AG20443 (cell line): ENCODE measurements around the gene FDPS.
"Not testable (repeated sequence)": the region's sequence is repeated elsewhere in the genome, so short reads cannot be mapped to it uniquely, and the experiment has no call there.

ENCODE experiments used
- DNase-seq: peaks from one replicate; pipeline ENCODE4 v3.0.0; 2012; ENCODE audit warnings: low spot score, mixed read lengths

The FDPS gene

DNA sequence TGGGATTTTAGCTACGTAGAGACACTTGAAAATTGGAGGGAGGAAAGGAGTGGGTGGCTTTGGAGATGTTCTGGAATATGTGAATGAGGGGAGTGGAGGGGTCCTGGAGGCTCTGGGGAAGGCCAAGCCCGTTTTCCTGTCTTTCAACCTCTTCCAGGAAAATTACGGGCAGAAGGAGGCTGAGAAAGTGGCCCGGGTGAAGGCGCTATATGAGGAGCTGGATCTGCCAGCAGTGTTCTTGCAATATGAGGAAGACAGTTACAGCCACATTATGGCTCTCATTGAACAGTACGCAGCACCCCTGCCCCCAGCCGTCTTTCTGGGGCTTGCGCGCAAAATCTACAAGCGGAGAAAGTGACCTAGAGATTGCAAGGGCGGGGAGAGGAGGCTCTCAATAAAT lies 11.6 kb downstream of the FDPS start:
- DNase-seq: no peak

DNA sequence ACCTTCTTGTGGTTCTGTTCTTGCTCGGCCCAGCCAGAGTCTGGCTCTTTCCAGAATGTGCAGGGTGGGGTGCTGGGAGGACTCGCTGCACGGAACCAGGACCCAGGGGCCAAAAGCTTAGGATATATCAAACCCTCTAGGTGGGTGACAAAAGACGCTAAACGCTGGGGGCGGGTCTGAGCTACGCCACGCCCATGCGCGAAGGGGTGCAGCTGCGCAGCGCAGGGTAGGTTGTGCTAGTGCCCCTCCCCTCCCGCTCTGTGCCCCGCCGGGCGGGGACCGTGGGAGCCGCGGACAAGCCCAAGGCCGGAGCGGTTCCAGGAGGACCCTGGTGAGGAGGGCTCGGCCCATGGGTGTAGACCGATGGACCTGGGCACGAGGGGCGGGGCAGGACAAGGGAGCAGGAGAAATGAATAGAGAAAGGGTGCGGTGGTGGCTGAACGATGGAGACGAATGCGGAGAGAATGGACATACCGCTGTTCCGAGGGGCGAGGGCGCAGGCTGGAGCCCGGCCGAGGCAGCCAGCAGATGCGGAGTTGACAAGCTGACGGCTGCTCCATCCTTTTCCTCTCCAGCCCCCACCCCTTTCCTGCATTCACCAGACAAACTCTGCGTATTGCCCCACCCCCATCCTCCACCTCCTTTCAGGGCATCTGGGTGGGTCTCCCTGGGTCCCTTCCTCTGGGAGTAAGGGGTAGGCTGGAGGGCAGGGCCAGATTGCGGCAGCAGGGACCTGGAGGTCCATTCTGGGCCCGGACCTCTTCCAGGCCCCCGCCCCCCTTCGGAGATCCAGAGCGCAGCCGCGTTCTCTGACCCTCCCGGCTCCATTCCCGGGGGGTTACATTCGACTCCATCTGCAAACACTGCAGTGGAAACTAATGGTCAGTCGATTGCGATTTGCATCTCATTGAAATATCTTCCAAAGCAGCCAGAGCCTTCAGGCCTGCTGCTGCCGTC lies 12.3 kb downstream of the FDPS start, which contains the start of gene RUSC1:
Gene RUSC1 (plus strand): TSS at position 234 of the 957 bp plus-strand sequence. CDS start 880 bp downstream, outside the sequence.
- peak; percentile 90 for DNase-seq

DNA sequence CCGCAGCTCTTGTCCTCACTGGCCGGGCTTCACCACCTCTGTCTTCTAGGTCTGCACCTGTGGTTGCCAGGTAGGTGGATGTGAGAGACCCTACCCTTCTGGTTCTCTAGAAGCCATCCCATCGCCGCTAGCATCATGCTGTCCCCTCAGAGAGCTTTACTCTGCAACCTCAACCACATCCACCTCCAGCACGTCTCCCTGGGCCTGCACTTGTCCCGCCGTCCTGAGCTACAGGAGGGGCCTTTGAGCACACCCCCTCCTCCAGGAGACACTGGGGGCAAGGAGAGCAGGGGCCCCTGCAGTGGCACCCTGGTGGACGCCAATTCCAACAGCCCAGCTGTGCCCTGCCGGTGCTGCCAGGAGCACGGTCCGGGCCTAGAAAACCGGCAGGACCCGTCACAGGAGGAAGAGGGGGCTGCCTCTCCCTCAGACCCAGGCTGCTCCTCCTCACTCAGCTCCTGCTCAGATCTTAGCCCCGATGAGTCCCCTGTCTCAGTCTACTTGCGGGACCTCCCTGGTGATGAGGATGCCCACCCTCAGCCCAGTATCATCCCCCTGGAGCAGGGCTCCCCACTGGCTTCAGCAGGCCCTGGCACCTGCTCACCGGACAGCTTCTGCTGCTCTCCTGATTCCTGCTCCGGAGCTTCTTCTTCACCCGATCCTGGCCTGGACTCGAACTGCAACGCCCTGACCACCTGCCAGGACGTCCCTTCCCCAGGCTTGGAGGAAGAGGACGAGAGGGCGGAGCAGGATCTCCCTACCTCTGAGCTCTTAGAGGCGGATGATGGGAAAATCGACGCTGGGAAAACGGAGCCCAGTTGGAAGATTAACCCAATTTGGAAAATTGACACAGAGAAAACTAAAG lies 13.2 kb downstream of the FDPS start:
- no peak for DNase-seq

DNA sequence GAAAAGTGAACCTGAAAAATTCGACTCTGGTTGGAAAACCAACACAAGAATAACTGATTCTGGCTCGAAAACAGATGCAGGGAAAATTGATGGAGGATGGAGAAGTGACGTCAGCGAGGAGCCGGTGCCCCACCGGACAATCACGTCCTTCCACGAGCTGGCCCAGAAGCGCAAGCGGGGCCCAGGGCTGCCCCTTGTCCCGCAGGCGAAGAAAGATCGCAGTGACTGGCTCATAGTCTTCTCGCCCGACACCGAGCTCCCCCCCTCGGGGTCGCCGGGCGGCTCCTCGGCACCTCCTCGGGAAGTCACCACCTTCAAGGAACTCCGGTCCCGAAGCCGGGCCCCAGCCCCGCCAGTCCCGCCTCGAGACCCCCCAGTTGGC lies 13.9 kb downstream of the FDPS start:
- peak; percentile 49 for DNase-seq

DNA sequence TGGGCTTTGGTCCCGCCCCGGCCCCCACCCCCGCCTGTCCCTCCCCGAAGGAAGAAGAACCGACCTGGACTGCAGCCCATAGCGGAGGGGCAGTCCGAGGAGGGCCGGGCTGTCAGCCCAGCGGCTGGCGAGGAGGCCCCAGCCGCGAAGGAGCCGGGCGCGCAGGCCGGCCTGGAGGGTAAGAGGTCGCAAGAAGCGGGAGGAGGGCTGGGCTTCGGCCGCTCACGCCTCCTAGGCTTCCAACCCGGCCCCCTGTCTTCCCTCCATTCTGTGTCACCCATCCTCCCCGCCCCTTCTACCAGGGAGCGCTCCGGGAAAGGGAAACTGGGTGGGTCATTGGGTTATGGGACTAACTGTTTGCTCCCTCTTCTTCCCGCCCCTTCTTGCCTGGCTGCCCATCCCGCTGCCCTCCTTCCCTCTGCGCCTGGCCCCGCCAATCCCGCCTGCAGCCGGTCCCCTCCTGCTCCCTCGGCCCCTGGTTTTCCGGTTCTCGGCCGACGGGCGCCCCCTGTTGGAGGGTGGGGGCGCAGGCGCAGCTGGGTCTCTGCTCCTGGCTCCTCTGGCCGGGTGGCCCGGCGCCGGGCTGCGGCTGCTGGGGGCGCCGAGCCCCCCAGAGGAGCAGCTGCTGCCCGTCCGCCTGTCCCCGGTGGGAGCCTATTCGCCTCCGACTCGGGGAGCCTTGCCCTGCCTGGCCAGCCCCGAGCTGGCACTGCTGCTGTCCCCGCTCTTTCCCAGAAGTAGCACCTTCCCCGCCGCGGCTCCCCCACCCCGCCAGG lies 14.5 kb downstream of the FDPS start:
- DNase-seq: peak; percentile 94

DNA sequence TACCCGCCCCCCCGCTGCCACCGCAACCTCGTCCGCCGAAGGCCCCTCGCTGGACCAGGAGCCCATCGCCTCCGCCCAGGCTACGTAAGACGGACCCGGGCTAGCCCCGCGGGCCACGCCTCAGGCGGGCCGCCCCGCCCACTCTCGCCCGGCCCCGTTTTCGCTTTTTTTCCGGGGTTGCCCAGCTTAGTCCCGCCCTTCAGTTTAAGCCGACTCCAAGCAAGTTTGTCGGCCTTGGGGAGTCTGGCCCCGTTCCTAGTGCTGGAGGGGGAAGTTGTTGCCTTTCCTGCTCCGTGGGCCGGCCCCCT lies 15.0 kb downstream of the FDPS start:
- DNase-seq: peak; percentile 93

DNA sequence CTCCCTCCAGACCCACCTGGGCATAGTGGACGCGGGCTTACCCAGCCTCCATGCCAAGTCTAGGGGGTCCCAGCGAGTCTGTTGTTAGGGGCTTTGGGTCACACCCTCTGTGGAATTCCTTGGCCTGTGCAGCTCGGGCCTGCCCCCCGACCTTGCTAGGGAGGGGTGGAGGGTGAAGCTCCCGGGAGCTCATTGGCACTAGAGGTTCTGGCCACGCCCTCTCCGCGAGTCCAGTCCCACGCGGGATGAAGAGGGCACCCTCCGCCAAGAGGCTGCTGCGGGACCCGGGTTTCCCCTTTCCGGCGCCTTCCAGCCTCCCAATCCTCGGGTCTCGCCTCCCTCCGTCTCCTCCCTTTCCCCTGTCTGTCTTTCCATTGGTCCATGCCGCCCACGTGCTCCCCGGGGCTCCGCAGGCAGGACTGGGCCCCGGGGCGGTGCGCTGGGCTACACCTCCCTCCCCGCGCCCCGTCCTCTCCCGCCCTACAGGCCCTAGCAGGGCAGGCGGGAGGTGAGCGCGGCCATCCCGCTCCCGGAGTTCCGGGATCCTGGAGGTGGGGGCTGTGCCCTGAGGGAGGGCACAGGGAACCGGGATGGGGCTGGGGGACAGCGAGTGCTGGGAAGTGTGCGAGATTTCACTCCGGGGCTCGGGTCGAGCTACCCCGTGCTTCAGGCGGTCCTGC lies 15.5 kb downstream of the FDPS start:
- peak; percentile 97 for DNase-seq

DNA sequence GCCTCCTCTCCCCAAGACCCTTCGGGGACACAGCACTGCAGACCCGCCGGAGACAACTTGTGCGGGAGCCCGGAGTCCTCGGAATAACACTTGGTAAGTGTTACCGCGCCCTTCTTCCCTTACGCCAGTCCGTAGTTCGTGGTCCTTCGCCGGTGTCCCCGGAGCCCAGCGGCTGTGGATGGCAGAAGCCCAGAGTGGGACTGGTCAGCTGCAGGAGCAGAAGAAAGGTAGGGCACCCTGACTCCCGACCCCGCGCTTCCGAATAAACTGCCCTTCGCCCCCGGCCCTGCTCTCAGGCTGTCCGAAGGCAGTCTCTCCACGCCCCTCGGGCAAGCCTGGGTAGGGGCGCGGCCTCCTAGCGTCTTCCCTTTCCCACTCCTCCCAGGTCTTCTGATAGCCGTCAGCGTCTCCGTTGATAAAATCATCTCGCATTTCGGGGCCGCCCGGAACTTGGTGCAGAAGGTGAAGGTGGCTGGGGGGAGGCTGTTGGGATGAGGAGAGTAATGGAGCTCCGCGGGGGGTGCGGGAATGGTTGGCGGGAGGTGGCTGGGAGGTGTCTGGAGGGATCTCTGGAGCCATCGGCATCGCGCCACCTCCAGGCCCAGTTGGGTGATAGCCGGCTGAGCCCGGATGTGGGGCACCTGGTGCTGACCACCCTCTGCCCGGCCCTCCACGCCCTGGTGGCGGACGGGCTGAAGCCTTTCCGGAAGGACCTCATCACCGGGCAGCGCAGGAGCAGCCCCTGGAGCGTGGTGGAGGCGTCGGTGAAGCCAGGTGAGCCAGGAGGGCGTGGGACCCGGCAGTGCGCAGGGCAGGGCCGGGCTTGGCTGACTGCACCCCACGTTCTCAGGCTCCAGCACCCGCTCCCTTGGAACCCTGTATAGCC lies 16.3 kb downstream of the FDPS start:
- DNase-seq: peak; percentile 75

DNA sequence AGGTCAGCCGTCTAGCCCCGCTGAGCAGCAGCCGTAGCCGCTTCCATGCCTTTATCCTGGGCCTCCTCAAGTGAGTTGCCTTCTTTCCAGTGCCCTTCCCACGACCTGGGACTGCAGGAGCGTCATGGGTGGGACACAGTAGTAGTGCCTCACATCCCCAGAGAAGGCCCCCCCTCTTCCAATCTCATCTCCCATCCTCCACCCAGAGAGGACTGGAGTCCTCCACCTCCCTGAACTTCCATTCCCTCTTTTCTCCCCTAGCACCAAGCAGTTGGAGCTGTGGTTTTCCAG lies 16.9 kb downstream of the FDPS start:
- no peak for DNase-seq

DNA sequence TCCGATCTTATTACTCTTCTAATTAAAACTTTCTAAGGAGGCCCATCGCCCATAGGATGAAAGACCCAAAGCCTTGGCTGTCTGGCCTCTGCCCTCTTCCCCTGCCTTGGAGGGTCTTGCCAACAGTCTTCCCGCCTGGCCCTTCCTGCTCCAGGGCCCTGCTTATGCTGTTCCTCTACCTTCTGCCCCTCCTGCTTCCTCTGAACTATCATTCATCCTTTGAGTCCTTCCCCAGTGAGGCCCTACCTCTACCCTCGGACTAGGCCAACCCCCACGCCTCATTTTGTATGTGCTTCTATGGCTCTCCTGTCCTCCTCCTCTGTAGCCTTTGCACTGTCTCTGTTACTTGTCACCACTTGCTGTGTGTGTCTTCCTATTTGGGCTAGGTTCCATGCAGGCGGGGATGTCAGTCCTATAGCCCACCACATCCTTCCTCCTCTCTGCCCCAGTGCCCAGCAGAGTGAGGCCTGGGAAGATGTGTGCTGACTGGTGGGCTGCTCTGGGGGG lies 17.4 kb downstream of the FDPS start:
- DNase-seq: no peak

DNA sequence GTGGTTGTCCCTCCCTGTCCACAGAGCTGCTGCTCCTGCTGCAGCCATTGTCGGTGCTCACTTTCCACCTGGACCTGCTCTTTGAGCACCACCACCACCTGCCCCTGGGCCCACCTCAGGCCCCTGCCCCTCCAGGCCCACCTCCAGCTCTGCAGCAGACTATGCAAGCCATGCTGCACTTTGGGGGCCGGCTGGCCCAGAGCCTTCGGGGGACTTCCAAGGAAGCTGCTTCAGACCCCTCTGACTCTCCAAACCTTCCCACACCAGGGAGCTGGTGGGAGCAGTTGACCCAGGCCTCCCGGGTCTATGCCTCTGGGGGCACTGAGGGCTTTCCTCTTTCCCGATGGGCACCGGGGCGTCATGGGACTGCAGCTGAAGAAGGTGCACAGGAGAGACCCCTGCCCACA lies 18.0 kb downstream of the FDPS start:
- DNase-seq: no peak

DNA sequence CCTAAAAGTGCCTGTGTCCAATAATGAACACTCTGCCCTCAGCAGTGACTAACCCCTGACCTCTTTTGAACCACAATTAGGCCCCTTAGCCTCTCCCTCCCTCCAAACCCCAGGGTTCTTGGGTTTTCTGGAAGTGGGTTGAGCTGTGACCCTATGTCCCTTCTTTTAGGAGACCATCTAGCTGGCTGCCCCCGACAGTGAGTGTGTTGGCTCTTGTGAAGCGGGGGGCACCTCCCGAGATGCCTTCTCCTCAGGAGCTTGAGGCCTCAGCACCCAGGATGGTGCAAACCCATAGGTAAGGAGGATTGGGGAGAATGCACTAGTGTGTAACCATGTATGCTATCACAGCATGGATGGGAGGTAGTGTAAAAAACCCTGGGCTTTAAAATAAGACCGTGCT lies 19.3 kb downstream of the FDPS start:
- no peak for DNase-seq

DNA sequence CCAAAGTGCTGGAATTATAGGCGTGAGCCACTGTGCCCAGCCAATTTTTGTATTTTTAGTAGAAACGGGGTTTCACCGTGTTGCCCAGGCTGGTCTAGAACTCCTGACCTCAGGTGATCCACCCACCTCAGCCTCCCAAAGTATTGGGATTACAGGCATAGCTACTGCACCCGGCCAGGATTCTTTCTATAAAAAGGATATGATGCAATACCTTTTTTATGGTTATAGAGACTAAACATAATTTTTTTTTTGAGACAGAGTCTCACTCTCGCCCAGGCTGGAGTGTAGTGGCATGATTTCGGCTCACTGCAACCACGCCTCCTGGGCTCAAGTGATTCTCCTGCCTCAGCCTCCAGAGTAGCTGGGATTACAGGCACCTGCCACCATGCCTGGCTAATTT lies 20.2 kb downstream of the FDPS start:
- not testable (repeated sequence) for DNase-seq

DNA sequence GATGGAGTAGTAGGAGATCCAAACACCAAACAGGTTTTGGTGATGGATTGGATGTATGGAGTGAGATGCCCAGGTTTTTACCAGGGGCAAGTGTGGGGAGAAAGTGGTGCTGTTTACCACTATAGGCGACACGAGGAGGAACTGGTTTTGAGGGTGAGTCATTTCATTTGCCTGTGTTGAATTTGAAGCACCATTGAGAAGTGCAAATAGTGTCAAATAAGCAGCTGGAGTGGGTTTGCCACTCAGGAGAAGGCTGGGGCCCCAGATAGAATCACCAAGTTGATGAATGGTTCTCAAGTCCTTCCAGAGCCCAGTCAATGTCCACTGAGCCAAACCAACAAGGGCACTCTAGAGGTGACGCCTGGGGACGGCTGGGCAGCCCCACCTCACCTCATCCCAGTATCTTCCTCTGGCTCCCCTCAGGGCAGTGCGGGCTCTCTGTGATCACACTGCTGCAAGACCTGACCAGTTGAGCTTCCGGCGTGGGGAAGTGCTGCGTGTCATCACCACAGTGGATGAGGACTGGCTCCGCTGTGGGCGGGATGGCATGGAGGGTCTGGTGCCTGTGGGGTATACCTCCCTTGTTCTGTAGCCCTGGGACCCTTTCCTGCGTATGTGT lies 21.4 kb downstream of the FDPS start:
- no peak for DNase-seq

DNA sequence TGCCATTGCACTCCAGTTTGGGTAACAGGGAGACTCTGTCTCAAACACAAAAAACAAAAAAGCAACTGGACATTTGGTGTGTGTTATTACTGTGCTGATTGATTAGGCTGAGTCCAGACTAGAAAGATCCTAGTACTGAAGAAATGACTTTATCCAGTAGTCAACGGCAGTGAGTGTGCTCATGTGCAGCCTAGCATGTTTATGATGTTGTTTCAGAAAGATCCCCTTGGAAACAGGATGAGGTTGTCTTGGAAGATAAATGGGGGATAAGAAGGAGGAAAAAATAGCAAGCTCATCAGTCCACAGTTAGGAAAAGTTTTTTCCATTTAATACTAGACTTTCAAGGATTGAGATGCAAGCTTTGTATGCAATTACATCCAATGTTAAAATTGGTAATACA lies 26.3 kb downstream of the FDPS start:
- no peak for DNase-seq

DNA sequence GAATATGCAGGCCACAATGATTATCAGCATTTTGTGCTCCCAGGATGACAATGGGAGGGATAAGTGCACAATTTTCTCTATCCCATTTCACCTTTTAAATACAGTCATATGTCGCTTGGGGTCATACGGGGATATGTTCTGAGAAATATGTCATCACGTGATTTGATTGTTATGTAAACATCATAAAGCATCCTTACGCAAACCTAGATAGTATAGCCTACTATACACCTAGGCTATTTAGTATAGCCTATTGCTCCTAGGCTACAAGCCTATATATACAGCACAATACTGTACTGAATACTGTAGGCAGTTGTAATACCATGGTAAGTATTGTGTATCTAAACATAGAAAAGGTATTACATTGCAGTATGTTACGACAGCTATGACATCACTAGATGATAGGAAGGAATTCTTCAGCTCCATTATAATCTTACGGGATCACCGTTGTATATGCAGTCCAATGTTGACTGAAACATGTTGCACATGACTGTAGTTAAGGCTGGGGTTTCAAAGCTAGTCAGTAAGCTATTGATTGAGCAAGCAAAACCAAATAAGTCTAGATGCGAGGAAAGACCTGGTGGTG lies 30.9 kb downstream of the FDPS start:
- DNase-seq: no peak

DNA sequence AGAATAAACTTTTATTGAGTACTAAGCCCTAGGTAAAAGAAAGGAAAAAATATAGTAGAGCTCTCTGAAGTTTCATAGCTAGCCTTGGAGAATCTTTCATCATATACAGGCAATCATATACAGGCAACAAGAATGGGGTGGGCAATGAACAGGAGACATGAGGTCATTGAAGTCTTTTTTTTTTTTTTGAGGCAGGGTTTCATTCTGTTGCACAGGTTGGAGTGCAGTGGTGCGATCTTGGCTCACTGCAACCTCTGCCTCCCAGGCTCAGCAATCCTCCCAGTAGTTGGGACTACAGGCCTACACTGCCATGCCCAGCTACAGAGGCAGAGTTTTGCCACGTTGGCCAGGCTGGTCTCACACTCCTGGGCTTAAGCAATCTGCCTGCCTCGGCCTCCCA lies 34.2 kb downstream of the FDPS start:
- no peak for DNase-seq

DNA sequence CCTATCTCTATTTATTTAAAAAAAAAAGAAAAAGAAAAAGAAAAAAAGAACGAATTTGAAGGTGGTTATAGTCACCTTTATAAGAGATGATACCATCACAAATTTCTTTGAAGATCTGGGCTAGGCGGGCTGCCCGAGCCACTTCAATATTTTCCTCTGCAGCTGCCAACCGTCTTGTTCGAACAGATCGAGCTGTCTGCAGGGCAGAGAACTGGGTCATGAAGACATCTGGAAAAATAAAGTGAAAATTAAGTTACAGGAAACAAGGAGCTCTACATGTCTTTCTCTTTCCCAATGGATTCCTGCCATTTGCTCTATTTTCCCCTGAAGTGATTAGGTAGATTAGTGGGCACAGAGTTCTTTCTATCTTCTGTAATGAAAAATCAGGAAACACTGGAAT lies 44.0 kb downstream of the FDPS start:
- no peak for DNase-seq

DNA sequence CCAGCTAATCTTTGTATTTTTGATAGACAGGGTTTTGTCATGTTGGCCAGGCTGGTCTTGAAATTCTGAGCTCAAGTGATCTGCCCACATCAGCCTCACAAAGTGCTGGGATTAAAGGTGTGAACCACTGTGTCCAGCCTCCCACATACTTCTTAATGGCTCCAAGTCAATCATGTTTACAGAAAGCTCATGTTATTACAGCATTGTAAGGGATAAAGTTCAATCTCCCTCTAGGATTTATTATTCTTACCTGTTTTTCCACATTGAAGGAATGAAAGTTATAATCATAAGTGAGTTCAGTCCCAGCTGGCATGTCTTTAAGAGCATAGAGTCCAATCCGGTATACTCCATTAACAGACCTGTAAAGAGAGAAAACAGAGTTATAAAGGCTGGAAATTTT lies 51.4 kb downstream of the FDPS start:
- no peak for DNase-seq
